ENCODE measurements around the gene TNXB. TPM values are rescaled to one million over a fixed set of nuclear protein-coding genes. Genes with fewer than 3 reads are reported as not detected.
"Not testable (repeated sequence)": the region's sequence is repeated elsewhere in the genome, so short reads cannot be mapped to it uniquely, and the experiment has no call there.

TNXB gene
- total RNA-seq, 2 donors from 2014 or later, result 7.3 to 20.1 TPM

GRCh38 chr6:32070814-32071543 lies 38.2 kb downstream of the TNXB start:
- no peaks in the 10 kb centered on the region for H3K4me1 ChIP-seq
- intact Hi-C loops (cut with DNase I), result no loop called here
- no peaks in the 10 kb centered on the region for H3K27me3 ChIP-seq
- no peak for DNase-seq
- no peak overlapping the region for H3K9ac ChIP-seq (ENCODE audit: low read depth in 2 of 2, low read length in 2 of 2)
- no peak overlapping the region for H3K27ac ChIP-seq
- H3K9me3 ChIP-seq, result no peaks in the 10 kb centered on the region
- H3K4me3 ChIP-seq, result no peak overlapping the region
- TF ChIP-seq CTCF (IDR thresholded peaks at IDR 0.05), result no peak
- no peaks in the 10 kb centered on the region for H3K36me3 ChIP-seq

GRCh38 chr6:32069878-32070515 lies 39.1 kb downstream of the TNXB start:
- DNase-seq, result no peak
- Histone ChIP-seq H3K27ac (no peak overlapping the region), H3K27me3 (no peaks in the 10 kb centered on the region), H3K4me3 (no peak overlapping the region), H3K36me3 (no peaks in the 10 kb centered on the region), H3K9ac (ENCODE audit: low read depth in 2 of 2, low read length in 2 of 2) (no peak overlapping the region), H3K9me3 (no peaks in the 10 kb centered on the region), H3K4me1 (no peaks in the 10 kb centered on the region)
- TF ChIP-seq CTCF (IDR thresholded peaks at IDR 0.05), result no peak
- intact Hi-C loops (cut with DNase I), result no loop called here

GRCh38 chr6:32069460-32069859 lies 39.7 kb downstream of the TNXB start:
- Histone ChIP-seq H3K4me1 (no peaks in the 10 kb centered on the region), H3K27me3 (no peaks in the 10 kb centered on the region), H3K9ac (ENCODE audit: low read depth in 2 of 2, low read length in 2 of 2) (no peak overlapping the region), H3K4me3 (no peak overlapping the region), H3K9me3 (no peaks in the 10 kb centered on the region), H3K36me3 (no peaks in the 10 kb centered on the region), H3K27ac (no peak overlapping the region)
- TF ChIP-seq CTCF (IDR thresholded peaks at IDR 0.05), result no peak
- no peak for DNase-seq
- intact Hi-C loops (cut with DNase I), result no loop called here

GRCh38 chr6:32068867-32069266 lies 40.3 kb downstream of the TNXB start:
- Histone ChIP-seq H3K27me3 (no peaks in the 10 kb centered on the region), H3K9ac (ENCODE audit: low read depth in 2 of 2, low read length in 2 of 2) (no peak overlapping the region), H3K9me3 (no peaks in the 10 kb centered on the region), H3K36me3 (no peaks in the 10 kb centered on the region), H3K4me3 (no peak overlapping the region), H3K4me1 (no peaks in the 10 kb centered on the region), H3K27ac (no peak overlapping the region)
- no peak for DNase-seq
- intact Hi-C loops (cut with DNase I), result no loop called here
- no peak for TF ChIP-seq CTCF (IDR thresholded peaks at IDR 0.05)

GRCh38 chr6:32068315-32068714 lies 40.8 kb downstream of the TNXB start:
- H3K27me3 ChIP-seq; H3K9me3 ChIP-seq; H3K4me1 ChIP-seq; H3K27ac ChIP-seq; H3K4me3 ChIP-seq; intact Hi-C loops (cut with DNase I); DNase-seq; H3K9ac ChIP-seq (ENCODE audit: low read depth in 2 of 2, low read length in 2 of 2); H3K36me3 ChIP-seq: not testable (repeated sequence)

- DNase-seq; intact Hi-C loops (cut with DNase I); H3K36me3 ChIP-seq; H3K4me1 ChIP-seq; H3K27me3 ChIP-seq; H3K9me3 ChIP-seq; H3K27ac ChIP-seq; H3K4me3 ChIP-seq; H3K9ac ChIP-seq (ENCODE audit: low read depth in 2 of 2, low read length in 2 of 2): not testable (repeated sequence)
Measured at GRCh38 chr6:32067521-32067920, 41.6 kb downstream of the TNXB start.

Data from colonic mucosa (tissue), 4 donors.